NCI-H2029 (cell line): ENCODE measurements around the gene SNX10.

ENCODE experiments used
- DNase-seq: peaks from one replicate; lab custom pipeline; 2025; lab: John Stamatoyannopoulos, UW

Gene SNX10

GRCh38 chr7:26298472-26299058 is 6.9 kb downstream of the SNX10 start:
- DNase-seq: no peak

GRCh38 chr7:26305090-26305868 is 13.6 kb downstream of the SNX10 start:
- no peak for DNase-seq

- no peak for DNase-seq
Measured at GRCh38 chr7:26305869-26306665, 14.4 kb downstream of the SNX10 start.

DNA sequence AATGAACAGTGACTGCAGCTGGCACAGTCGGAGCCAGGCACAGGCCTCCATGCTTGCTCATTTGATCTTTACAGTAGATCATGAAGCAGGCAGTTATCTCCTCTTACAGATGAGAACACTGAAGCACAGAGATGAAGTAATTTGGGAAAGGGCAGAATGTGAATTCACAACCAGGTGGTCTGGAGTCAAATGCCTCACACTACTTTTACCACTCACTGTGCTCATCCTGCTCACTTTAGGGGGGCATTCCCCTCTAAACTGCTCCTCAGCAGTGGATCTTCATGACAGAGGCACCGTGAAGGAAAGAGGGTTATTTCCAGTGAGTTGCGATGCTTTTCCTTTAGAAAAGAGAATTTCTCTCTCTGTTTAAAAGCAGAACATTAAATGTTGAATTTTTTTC is 15.1 kb downstream of the SNX10 start:
- DNase-seq: no peak

GRCh38 chr7:26307226-26307625 is 15.6 kb downstream of the SNX10 start:
- DNase-seq: no peak

DNA sequence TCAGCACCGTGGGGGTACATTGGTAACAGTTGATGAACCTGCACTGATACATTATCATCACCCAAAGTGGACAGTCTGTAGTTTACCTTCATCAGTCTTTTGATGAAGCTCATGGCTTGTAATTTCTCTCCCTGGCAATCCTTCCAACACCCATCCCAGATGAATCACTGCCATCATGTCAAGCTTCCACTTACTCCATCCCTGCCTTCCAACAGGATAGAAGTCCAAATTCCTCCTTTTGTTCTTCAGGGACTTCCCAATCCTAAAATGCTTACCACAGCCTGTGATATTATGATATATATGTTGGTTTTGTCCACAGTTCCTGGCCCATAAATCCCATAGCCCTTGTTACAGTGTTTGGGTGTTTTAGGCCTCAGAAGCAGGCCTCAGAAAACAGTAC is 16.1 kb downstream of the SNX10 start:
- DNase-seq: no peak

- DNase-seq: no peak
Measured at GRCh38 chr7:26308551-26308950, 16.9 kb downstream of the SNX10 start.

- DNase-seq: no peak
Measured at GRCh38 chr7:26309089-26309488, 17.4 kb downstream of the SNX10 start.

DNA sequence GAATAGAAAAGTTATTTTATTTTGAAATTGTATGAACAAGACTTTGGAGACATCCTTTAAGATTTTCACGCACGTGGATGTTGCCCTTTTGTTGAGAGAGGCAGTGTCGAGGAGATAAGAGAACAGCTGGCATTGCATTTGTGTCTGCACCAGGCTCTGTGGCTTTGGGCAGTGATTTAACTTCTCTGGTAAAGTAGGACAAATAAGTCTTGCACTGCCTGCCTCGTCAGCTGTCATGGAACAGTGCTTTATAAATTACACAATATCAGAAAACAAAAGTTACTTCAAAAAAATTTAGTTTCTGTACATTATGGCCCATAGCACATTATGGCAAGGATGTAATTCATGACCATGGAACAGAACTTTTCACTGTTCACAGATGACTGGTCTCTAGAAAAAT is 20.1 kb downstream of the SNX10 start:
- no peak for DNase-seq

- no peak for DNase-seq
Measured at GRCh38 chr7:26317211-26317610, 25.5 kb downstream of the SNX10 start.

DNA sequence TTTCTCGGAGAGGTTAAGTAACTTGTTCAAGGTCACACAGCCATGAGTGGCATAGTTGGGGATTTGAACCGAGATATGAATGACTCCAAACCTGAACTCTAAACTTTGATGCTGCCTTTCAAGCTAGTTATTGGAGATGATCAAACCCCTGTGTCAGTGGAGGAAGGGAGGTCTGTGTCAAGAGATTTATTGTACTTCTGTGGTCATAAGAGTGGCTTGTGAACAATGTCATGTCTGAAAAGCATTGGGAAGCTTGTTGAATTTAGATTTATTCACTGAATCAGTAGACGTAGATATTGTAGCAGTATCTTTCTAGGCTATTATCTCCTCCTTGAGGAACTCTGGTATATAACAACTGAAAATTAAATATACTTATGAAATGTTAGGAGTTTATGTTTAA is 27.3 kb downstream of the SNX10 start:
- no peak for DNase-seq

GRCh38 chr7:26319636-26320035 is 28.0 kb downstream of the SNX10 start:
- no peak for DNase-seq

GRCh38 chr7:26320878-26321277 is 29.2 kb downstream of the SNX10 start:
- DNase-seq: no peak

DNA sequence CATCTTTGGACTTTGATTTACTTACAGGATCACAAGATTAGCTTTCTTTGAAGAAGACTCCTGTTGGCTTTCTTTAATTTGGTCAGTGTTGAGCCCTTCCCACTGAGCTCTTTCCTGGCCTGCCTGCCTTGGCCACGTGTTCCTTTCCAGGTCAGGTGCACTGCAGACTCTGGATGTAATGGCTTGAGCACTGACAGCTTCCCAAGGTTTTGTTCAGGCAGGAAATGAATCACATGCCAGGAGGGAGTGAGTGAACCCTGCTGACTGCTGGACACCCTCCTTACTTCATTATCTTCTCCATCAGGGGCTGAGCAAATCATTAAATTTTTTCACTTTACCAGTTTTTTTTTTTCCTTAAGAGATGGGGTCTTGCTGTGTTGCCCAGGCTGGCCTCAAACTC is 29.8 kb downstream of the SNX10 start:
- no peak for DNase-seq

GRCh38 chr7:26326211-26326610 is 34.5 kb downstream of the SNX10 start:
- DNase-seq: no peak

DNA sequence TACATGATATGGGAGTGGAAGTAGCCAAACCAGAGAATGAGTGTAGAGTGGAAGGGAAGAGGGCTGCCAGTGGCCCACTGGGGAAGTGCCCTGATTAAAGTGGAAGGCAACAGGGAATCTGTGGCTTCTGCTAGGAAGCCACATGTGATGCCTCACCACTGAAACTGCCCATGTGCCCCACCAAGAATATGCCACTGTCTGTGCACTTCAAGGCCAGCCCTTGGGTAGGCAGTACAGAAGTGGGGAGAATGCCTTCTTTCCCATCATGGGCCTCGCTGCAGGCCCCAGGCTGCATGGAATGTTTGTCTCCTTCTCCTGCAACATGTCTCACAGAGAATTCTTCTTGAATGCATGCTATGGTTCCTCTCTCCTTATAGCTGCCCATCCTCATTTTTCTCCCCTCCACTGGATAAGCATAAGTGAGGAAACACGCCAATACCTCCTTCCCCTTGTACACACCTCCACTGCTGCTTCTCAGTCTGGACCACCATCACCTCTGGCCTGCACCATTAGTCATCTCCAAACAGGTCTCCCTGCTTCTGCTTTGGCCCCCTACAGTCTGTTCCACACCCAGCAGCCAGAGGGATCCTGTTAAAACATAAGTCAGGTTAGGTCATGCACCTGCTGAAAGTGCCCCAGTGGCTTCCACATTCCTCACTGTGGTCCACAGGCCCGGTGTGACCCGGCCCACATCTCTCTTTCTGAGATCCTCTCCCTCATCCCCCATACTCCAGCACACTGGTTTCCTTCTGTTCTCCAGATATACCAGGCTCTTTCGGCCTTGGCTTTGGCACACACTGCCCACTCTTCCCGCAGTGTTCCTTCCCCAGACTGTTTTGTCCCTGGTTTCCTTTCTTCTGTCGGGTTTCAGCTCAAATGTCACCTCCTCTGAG is 37.1 kb downstream of the SNX10 start:
- DNase-seq: no peak

GRCh38 chr7:26329520-26330255 is 38.0 kb downstream of the SNX10 start:
- DNase-seq: no peak

GRCh38 chr7:26331113-26331512 is 39.5 kb downstream of the SNX10 start:
- DNase-seq: no peak

GRCh38 chr7:26331789-26332188 is 40.1 kb downstream of the SNX10 start:
- DNase-seq: no peak

- no peak for DNase-seq
Measured at GRCh38 chr7:26332698-26333097, 41.0 kb downstream of the SNX10 start.

DNA sequence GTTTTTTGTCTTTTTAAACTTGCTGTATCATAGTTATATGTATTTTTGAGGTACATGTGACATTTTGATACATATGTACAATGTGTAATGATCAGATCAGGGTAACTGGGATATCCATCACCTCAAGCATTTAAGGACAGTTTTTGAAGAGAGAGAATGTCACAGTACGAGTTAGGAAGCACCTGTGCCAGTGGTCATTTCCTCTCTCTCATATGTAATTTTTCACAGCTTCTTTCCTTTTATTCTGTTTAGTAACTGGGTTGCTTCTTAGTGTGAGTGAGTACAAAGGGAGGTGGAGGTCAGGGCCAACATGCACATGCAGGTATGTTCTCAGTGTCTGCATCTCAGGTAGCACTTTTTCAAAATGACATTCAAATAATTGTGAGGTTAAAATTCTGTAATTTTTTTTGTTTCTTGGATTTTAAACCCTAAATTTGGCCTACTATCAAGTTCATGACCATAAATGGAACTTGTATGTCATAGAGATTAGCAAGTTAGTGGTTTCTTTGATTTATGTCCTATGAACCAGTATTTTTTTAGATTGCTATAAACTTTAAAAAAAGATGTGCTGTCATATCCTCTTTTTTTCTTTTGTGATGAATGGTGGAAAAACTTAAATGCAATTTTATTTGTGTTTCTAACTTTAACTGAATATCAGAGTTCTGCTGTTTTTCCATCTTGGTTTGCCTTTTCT is 42.7 kb downstream of the SNX10 start:
- DNase-seq: no peak
